Thyroid gland (tissue), 4 donors: ENCODE data around the gene LMBRD1. TPM values are rescaled to one million over a fixed set of nuclear protein-coding genes. Genes with fewer than 3 reads are reported as not detected.

Experiments used
- DNase-seq, 2 donors: peaks; one replicate each; pipeline ENCODE4 v3.0.0-alpha.2; 2019
- H3K27ac ChIP-seq, 3 donors: fragments of 200-600 bp; sonication (generic); 1 replicate in 2 of 3; 2 replicates in 1 of 3; pipeline ENCODE4 v1.5.1; 2016 to 2019; ENCODE audit warnings: mild to moderate bottlenecking in 1 of 3, moderate library complexity in 1 of 3
- H3K27me3 ChIP-seq: fragments of 200-600 bp; sonication (generic); one replicate; pipeline ENCODE4 v1.5.1; 2019
- H3K36me3 ChIP-seq, 2 donors: fragments of 200-600 bp; sonication (generic); one replicate each; pipeline ENCODE4 v1.5.1; 2016 to 2019
- H3K4me1 ChIP-seq, 2 donors: fragments of 200-600 bp; sonication (generic); one replicate each; pipeline ENCODE4 v1.5.1; 2017 to 2019
- H3K4me3 ChIP-seq, 3 donors: fragments of 200-600 bp; sonication (generic); replicated peaks in 1 of 3; 1 replicate in 2 of 3; 2 replicates in 1 of 3; pipeline ENCODE4 v1.5.1; 2016; ENCODE audit warnings: mild to moderate bottlenecking in 1 of 3
- H3K9me3 ChIP-seq: fragments of 200-600 bp; sonication (generic); one replicate; pipeline ENCODE4 v1.5.1; 2017
- CTCF ChIP-seq, 6 experiments: fragments of 200-600 bp in 3 of 6; fragments of 450-650 bp in 3 of 6; sonication (generic) in 3 of 6; IDR thresholded peaks; one replicate each; pipeline ENCODE4 v1.5.1; 2016 to 2019; ENCODE audit warnings: antibody characterized with exemption in 6 of 6, mild to moderate bottlenecking in 2 of 6, inconsistent platforms in 1 of 6, moderate library complexity in 1 of 6
- POLR2A ChIP-seq, 2 donors: fragments of 450-650 bp; IDR thresholded peaks; one replicate each; pipeline ENCODE4 v1.6.1; 2017; ENCODE audit warnings: antibody characterized with exemption in 2 of 2, mild to moderate bottlenecking in 2 of 2, moderate library complexity in 1 of 2
- WGBS, 2 donors: methylation state at CpG; one replicate each; pipeline ENCODE4 v1.1.5; 2017; 5-methylcytosine and 5-hydroxymethylcytosine counted together
- intact Hi-C: fragments of 100-400 bp; cut with DNase I; formaldehyde crosslinking; loops from one replicate; pipeline ENCODE4 v1.15.1; 2023
- total RNA-seq, 4 donors: library from RNA; depleted of rRNA; stranded (reverse); fragments of >200 nt; gene quantifications; one replicate each; pipeline ENCODE4 v1.2.3, GENCODE V29; 2016

Gene LMBRD1
- total RNA-seq, 4 donors from 2014 or later = 113 to 140 (median 124) TPM

GRCh38 chr6:69796073-69796641, 653 bp downstream of the LMBRD1 start:
- peak overlapping the region; percentile 59 to 99 (median 69) for H3K4me3 ChIP-seq
- WGBS, 2 donors = 1% methylated on average over 16 to 17 of the region's 20 CpGs

GRCh38 chr6:69795469-69796072, 1.2 kb downstream of the LMBRD1 start:
- no peak for DNase-seq
- Histone ChIP-seq H3K36me3 (no peaks in the 10 kb centered on the region), H3K27ac (peak overlapping the region; percentile 94 to 98 (median 96)), H3K9me3 (no peaks in the 10 kb centered on the region), H3K4me1 (peaks cover 15 to 25% of the 10 kb centered on the region in 2 donors), H3K27me3 (no peaks in the 10 kb centered on the region), H3K4me3 (peak overlapping the region in 2 of 3 donors; percentile 59 to 99)
- intact Hi-C loops = no loop called here
- TF ChIP-seq CTCF (IDR thresholded peaks at IDR 0.05) (no peak), POLR2A (IDR thresholded peaks at IDR 0.05) (no peak)
- 37 to 48% methylated on average over 5 of the region's 5 CpGs for WGBS, 2 donors

More at GRCh38 chr6:69796073-69796641, 653 bp downstream of the LMBRD1 start:
- Histone ChIP-seq H3K27ac (peak overlapping the region; percentile 94 to 98 (median 96)), H3K36me3 (no peaks in the 10 kb centered on the region), H3K27me3 (no peaks in the 10 kb centered on the region), H3K4me1 (peaks cover 10 to 19% of the 10 kb centered on the region in 2 donors), H3K9me3 (no peaks in the 10 kb centered on the region)
- intact Hi-C loops = no loop called here
- DNase-seq = peak; percentile 61 to 64
- TF ChIP-seq CTCF (IDR thresholded peaks at IDR 0.05) = no peak
- peak; percentile 46 to 91 for TF ChIP-seq POLR2A (IDR thresholded peaks at IDR 0.05)

- Histone ChIP-seq H3K9me3 (no peaks in the 10 kb centered on the region), H3K4me3 (no peak overlapping the region), H3K27me3 (no peaks in the 10 kb centered on the region), H3K4me1 (peaks cover 15 to 29% of the 10 kb centered on the region in 2 donors), H3K27ac (peak overlapping the region in 2 of 3 donors; percentile 52 to 63), H3K36me3 (no peaks in the 10 kb centered on the region)
- no peak for DNase-seq
- intact Hi-C loops = no loop called here
- TF ChIP-seq CTCF (IDR thresholded peaks at IDR 0.05) = no peak
- TF ChIP-seq POLR2A (IDR thresholded peaks at IDR 0.05) = no peak
These were observed 4.5 kb downstream of the LMBRD1 start for GRCh38 chr6:69792292-69792691.

- peak; percentile 37 to 40 for DNase-seq
- Histone ChIP-seq H3K36me3 (no peaks in the 10 kb centered on the region), H3K4me3 (no peak overlapping the region), H3K27me3 (no peaks in the 10 kb centered on the region), H3K4me1 (peaks cover 15 to 27% of the 10 kb centered on the region in 2 donors), H3K9me3 (no peaks in the 10 kb centered on the region), H3K27ac (peak overlapping the region; percentile 31 to 63 (median 52))
- intact Hi-C loops = no loop called here
- TF ChIP-seq POLR2A (IDR thresholded peaks at IDR 0.05) (no peak), CTCF (IDR thresholded peaks at IDR 0.05) (no peak)
- WGBS, 2 donors = 26 to 34% methylated on average over 2 of the region's 2 CpGs
These were observed 5.7 kb downstream of the LMBRD1 start for GRCh38 chr6:69791065-69791471.

GRCh38 chr6:69790629-69791028, 6.2 kb downstream of the LMBRD1 start:
- Histone ChIP-seq H3K36me3 (no peaks in the 10 kb centered on the region), H3K4me3 (no peak overlapping the region), H3K9me3 (no peaks in the 10 kb centered on the region), H3K27me3 (no peaks in the 10 kb centered on the region), H3K4me1 (peaks cover 15 to 27% of the 10 kb centered on the region in 2 donors), H3K27ac (peak overlapping the region; percentile 31 to 63 (median 52))
- intact Hi-C loops = no loop called here
- DNase-seq = no peak
- TF ChIP-seq POLR2A (IDR thresholded peaks at IDR 0.05) (no peak), CTCF (IDR thresholded peaks at IDR 0.05) (no peak)
- WGBS, 2 donors = 72 to 86% methylated on average over 2 of the region's 2 CpGs
